ENCODE data around the gene LRP2. TPM values are rescaled to one million over a fixed set of nuclear protein-coding genes. Genes with fewer than 3 reads are reported as not detected.

Gene LRP2
- total and polyA plus RNA-seq, 2 donors from 2014 or later: 44.7 to 85.4 TPM

GRCh38 chr2:169351725-169352124, 10.6 kb downstream of the LRP2 start:
- DNase-seq: no peak

GRCh38 chr2:169349535-169349934, 12.8 kb downstream of the LRP2 start:
- Histone ChIP-seq H3K27ac (ENCODE audit: low read depth in 2 of 2, low read length in 2 of 2) (peak overlapping the region in 1 of 2 donors; percentile 38), H3K36me3 (ENCODE audit: control insufficient read depth in 2 of 3, insufficient read depth in 3 of 3, low read length in 3 of 3) (no peaks in the 10 kb centered on the region), H3K9me3 (ENCODE audit: control insufficient read depth in 2 of 3, insufficient read depth in 1 of 3, low read length in 3 of 3) (no peaks in the 10 kb centered on the region), H3K4me3 (ENCODE audit: low read length in 3 of 3) (no peak overlapping the region), H3K4me1 (ENCODE audit: control insufficient read depth in 2 of 3, insufficient read depth in 2 of 3, low read depth in 1 of 3, low read length in 3 of 3) (peaks cover 0 to 8% (median 5%) of the 10 kb centered on the region in 3 donors), H3K9ac (ENCODE audit: low read length in 3 of 3) (no peak overlapping the region), H3K27me3 (ENCODE audit: control insufficient read depth, insufficient read depth, low read length) (no peaks in the 10 kb centered on the region)
- intact Hi-C loops (cut with DNase I): no loop called here
- DNase-seq: no peak
- FAIRE-seq: no peak
- no peak for TF ChIP-seq CTCF (IDR thresholded peaks at IDR 0.05; ENCODE audit: borderline replicate concordance, extremely low read depth, insufficient read depth)

More at GRCh38 chr2:169351725-169352124, 10.6 kb downstream of the LRP2 start:
- H3K4me1 ChIP-seq (ENCODE audit: control insufficient read depth in 2 of 3, insufficient read depth in 2 of 3, low read depth in 1 of 3, low read length in 3 of 3): peaks cover 0 to 8% (median 5%) of the 10 kb centered on the region in 3 donors
- H3K9me3 ChIP-seq (ENCODE audit: control insufficient read depth in 2 of 3, insufficient read depth in 1 of 3, low read length in 3 of 3): no peaks in the 10 kb centered on the region
- no peak for TF ChIP-seq CTCF (IDR thresholded peaks at IDR 0.05; ENCODE audit: borderline replicate concordance, extremely low read depth, insufficient read depth)
- intact Hi-C loops (cut with DNase I): no loop called here
- no peaks in the 10 kb centered on the region for H3K36me3 ChIP-seq (ENCODE audit: control insufficient read depth in 2 of 3, insufficient read depth in 3 of 3, low read length in 3 of 3)
- no peak for FAIRE-seq
- H3K27ac ChIP-seq (ENCODE audit: low read depth in 2 of 2, low read length in 2 of 2): no peak overlapping the region
- H3K27me3 ChIP-seq (ENCODE audit: control insufficient read depth, insufficient read depth, low read length): no peaks in the 10 kb centered on the region
- no peak overlapping the region for H3K4me3 ChIP-seq (ENCODE audit: low read length in 3 of 3)
- H3K9ac ChIP-seq (ENCODE audit: low read length in 3 of 3): no peak overlapping the region

GRCh38 chr2:169348321-169349024, 13.9 kb downstream of the LRP2 start:
- Histone ChIP-seq H3K4me1 (ENCODE audit: control insufficient read depth in 2 of 3, insufficient read depth in 2 of 3, low read depth in 1 of 3, low read length in 3 of 3) (peaks cover 0 to 7% (median 6%) of the 10 kb centered on the region in 3 donors), H3K9me3 (ENCODE audit: control insufficient read depth in 2 of 3, insufficient read depth in 1 of 3, low read length in 3 of 3) (no peaks in the 10 kb centered on the region), H3K9ac (ENCODE audit: low read length in 3 of 3) (no peak overlapping the region), H3K27me3 (ENCODE audit: control insufficient read depth, insufficient read depth, low read length) (no peaks in the 10 kb centered on the region), H3K36me3 (ENCODE audit: control insufficient read depth in 2 of 3, insufficient read depth in 3 of 3, low read length in 3 of 3) (no peaks in the 10 kb centered on the region), H3K4me3 (ENCODE audit: low read length in 3 of 3) (no peak overlapping the region), H3K27ac (ENCODE audit: low read depth in 2 of 2, low read length in 2 of 2) (no peak overlapping the region)
- DNase-seq (no peak), FAIRE-seq (no peak)
- no peak for TF ChIP-seq CTCF (IDR thresholded peaks at IDR 0.05; ENCODE audit: borderline replicate concordance, extremely low read depth, insufficient read depth)
- intact Hi-C loops (cut with DNase I): no loop called here
